RPMI8226 (cell line): ENCODE results near the gene AFAP1L2.

Experiments used
- DNase-seq: peaks from one replicate; pipeline ENCODE4 v3.0.0-alpha.2; 2015

The AFAP1L2 gene

GRCh38 chr10:114308531-114309363 lies 95.6 kb downstream of the AFAP1L2 start:
- no peak for DNase-seq

- no peak for DNase-seq
These were observed 96.6 kb downstream of the AFAP1L2 start for GRCh38 chr10:114307731-114308130.

GRCh38 chr10:114306116-114306973 lies 98.0 kb downstream of the AFAP1L2 start:
- no peak for DNase-seq

- no peak for DNase-seq
These were observed 98.8 kb downstream of the AFAP1L2 start for GRCh38 chr10:114305521-114305925.

GRCh38 chr10:114304571-114305421 lies 99.5 kb downstream of the AFAP1L2 start:
- peak; percentile 35 for DNase-seq

- peak; percentile 68 for DNase-seq
These were observed 100.2 kb downstream of the AFAP1L2 start for GRCh38 chr10:114304017-114304570.

GRCh38 chr10:114303556-114303955 lies 100.7 kb downstream of the AFAP1L2 start:
- DNase-seq = no peak

GRCh38 chr10:114301951-114302710 lies 102.2 kb downstream of the AFAP1L2 start:
- DNase-seq = no peak

GRCh38 chr10:114301177-114301576 lies 103.1 kb downstream of the AFAP1L2 start:
- no peak for DNase-seq

GRCh38 chr10:114300036-114300645 lies 104.2 kb downstream of the AFAP1L2 start:
- no peak for DNase-seq

- no peak for DNase-seq
These were observed 107.1 kb downstream of the AFAP1L2 start for GRCh38 chr10:114297136-114297705.

- DNase-seq = no peak
These were observed 108.9 kb downstream of the AFAP1L2 start for GRCh38 chr10:114295393-114295792.

GRCh38 chr10:114294549-114294948 lies 109.8 kb downstream of the AFAP1L2 start:
- DNase-seq = no peak

GRCh38 chr10:114293075-114293474 lies 111.2 kb downstream of the AFAP1L2 start:
- no peak for DNase-seq

GRCh38 chr10:114291516-114291915 lies 112.8 kb downstream of the AFAP1L2 start:
- DNase-seq = no peak

GRCh38 chr10:114291076-114291475 lies 113.2 kb downstream of the AFAP1L2 start:
- no peak for DNase-seq

GRCh38 chr10:114290038-114290437 lies 114.3 kb downstream of the AFAP1L2 start:
- DNase-seq = no peak

GRCh38 chr10:114289096-114289436 lies 115.2 kb downstream of the AFAP1L2 start:
- no peak for DNase-seq

GRCh38 chr10:114288424-114289095 lies 115.7 kb downstream of the AFAP1L2 start:
- no peak for DNase-seq

- DNase-seq = no peak
These were observed 117.4 kb downstream of the AFAP1L2 start for GRCh38 chr10:114286921-114287320.
